ENCODE data around the gene CCDC27. TPM values are rescaled to one million over a fixed set of nuclear protein-coding genes. Genes with fewer than 3 reads are reported as not detected.

Gene CCDC27
- total RNA-seq, 1 donor from 2014 or later, result not detected

DNA sequence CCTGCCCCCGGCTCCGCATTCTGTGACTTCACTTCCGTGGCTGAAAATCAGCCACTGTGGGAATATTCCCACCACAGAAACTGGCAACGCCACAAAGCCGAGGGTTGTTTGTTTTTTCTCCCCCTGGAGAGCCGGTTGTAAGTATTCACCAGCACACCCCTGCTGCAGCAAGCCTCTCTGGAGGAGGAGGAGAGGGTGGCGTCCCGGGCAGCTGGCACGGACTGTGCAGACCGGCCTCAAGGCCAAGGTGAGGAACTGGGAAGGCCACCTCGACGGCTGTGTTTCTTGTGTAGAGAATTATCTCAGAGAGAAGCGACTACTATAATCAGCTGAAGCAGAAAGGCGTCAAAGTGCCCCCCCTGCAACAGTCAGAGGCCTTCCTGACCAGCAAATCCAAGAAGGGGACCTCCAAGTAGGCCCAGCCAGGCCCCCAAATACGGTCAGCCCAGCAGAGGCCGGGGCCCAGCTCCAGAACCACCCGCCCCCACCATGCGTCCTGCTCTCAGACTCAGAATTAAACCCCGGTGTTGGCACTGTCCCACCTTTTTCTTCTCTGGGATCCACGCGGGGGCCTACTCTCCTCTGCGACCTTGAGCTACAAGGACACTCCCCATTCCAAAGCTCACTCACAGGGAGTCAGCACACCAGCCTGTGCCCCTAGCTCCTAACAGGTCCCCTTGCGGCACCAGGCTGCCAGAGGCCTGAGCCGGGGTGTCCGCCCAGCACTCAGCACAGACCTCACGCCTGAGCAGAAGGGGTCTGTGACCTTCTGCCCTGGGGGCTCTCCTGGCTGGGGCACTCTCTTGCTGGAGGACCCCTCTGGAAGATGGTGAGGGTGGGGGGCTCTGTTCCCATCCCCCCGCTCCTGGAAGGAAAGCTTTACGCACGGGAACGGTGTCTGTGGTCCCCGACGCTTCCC is 19.1 kb downstream of the CCDC27 start:
- H3K9me3 Mint-ChIP-seq, result peaks cover 5% of the 10 kb centered on the region
- H3K4me3 Mint-ChIP-seq, result peak overlapping the region; percentile 77
- H3K27me3 Mint-ChIP-seq (ENCODE audit: insufficient read depth, low read depth), result peaks cover 10% of the 10 kb centered on the region
- TF ChIP-seq, protein P1, sequence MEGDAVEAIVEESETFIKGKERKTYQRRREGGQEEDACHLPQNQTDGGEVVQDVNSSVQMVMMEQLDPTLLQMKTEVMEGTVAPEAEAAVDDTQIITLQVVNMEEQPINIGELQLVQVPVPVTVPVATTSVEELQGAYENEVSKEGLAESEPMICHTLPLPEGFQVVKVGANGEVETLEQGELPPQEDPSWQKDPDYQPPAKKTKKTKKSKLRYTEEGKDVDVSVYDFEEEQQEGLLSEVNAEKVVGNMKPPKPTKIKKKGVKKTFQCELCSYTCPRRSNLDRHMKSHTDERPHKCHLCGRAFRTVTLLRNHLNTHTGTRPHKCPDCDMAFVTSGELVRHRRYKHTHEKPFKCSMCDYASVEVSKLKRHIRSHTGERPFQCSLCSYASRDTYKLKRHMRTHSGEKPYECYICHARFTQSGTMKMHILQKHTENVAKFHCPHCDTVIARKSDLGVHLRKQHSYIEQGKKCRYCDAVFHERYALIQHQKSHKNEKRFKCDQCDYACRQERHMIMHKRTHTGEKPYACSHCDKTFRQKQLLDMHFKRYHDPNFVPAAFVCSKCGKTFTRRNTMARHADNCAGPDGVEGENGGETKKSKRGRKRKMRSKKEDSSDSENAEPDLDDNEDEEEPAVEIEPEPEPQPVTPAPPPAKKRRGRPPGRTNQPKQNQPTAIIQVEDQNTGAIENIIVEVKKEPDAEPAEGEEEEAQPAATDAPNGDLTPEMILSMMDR (IDR thresholded peaks at IDR 0.05), result no peak
- TF ChIP-seq EZH2 (IDR thresholded peaks at IDR 0.05), result no peak
- TF ChIP-seq EZH2phosphoT487 (IDR thresholded peaks at IDR 0.05), result no peak
- no peaks in the 10 kb centered on the region for H3K36me3 ChIP-seq
- H3K36me3 Mint-ChIP-seq, result no peaks in the 10 kb centered on the region
- H3K4me1 ChIP-seq, result peaks cover 14% of the 10 kb centered on the region
- peak overlapping the region; percentile 69 for H3K4me3 ChIP-seq
- peak overlapping the region; percentile 89 for H3K4me2 ChIP-seq
- H3K4me1 Mint-ChIP-seq, result peaks cover 29% of the 10 kb centered on the region
- H3K27ac Mint-ChIP-seq, result no peak overlapping the region
- no peaks in the 10 kb centered on the region for H3K79me2 ChIP-seq (ENCODE audit: low read depth)
- DNase-seq (ENCODE audit: low spot score), result peak; percentile 36
- H3F3A ChIP-seq (ENCODE audit: low read depth), result peaks cover 5% of the 10 kb centered on the region
- no peak overlapping the region for H3K27ac ChIP-seq
- no peak overlapping the region for H3K9ac ChIP-seq
- no peaks in the 10 kb centered on the region for H3K9me3 ChIP-seq (ENCODE audit: low read depth)
- peaks cover 4% of the 10 kb centered on the region for H4K20me1 ChIP-seq (ENCODE audit: low read depth)
- peak overlapping the region; percentile 83 for H2AFZ ChIP-seq (replicated peaks)
- peaks cover 23% of the 10 kb centered on the region for H3K27me3 ChIP-seq

DNA sequence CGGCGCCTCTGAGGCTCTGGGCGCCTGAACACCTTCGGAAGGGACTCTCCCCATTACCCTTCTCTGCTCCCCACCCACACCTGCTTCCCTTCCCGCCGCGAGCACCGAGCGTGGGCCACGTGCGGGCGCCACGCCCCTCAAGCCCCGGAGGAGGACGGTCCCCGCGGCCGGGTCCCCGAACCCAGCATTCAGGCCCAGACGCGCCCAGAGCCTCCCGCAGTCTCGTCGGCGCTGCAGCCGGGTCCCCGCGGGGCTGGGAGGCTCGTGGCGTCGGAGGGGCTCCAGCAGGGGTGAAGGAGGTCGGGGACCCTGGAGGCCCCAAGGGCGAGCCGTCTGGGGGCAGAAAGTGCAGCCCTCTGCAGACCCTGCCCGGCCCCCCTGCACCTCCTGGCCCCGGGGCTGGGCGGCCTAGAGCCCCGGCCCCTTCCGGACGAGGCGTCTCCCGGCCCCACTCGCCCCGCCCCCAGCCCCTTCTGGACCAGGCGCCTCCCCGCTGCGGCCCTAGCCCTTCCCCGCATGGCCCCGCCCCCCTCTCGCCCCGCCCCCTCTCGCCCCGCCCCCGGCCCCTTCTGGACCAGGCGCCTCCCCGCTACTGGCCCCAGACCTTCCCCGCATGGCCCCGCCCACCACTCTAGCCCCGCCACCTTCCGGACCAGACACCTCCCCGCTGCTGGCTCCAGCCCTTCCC is 19.9 kb downstream of the CCDC27 start:
- peak overlapping the region; percentile 83 for H2AFZ ChIP-seq (replicated peaks)
- H3K9me3 ChIP-seq (ENCODE audit: low read depth), result no peaks in the 10 kb centered on the region
- no peak overlapping the region for H3K9ac ChIP-seq
- H3K27ac ChIP-seq, result no peak overlapping the region
- Mint-ChIP-seq H3K27ac (no peak overlapping the region), H3K9me3 (peaks cover 5% of the 10 kb centered on the region), H3K36me3 (no peaks in the 10 kb centered on the region), H3K4me3 (peak overlapping the region; percentile 76), H3K4me1 (peaks cover 29% of the 10 kb centered on the region), H3K27me3 (ENCODE audit: insufficient read depth, low read depth) (peaks cover 11% of the 10 kb centered on the region)
- H3K4me2 ChIP-seq, result peak overlapping the region; percentile 89
- peak; percentile 97 for DNase-seq (ENCODE audit: low spot score)
- peaks cover 4% of the 10 kb centered on the region for H4K20me1 ChIP-seq (ENCODE audit: low read depth)
- H3K4me3 ChIP-seq, result peak overlapping the region; percentile 69
- H3K27me3 ChIP-seq, result peaks cover 23% of the 10 kb centered on the region
- H3F3A ChIP-seq (ENCODE audit: low read depth), result peaks cover 5% of the 10 kb centered on the region
- H3K79me2 ChIP-seq (ENCODE audit: low read depth), result no peaks in the 10 kb centered on the region
- peak; percentile 31 for TF ChIP-seq EZH2 (IDR thresholded peaks at IDR 0.05)
- TF ChIP-seq, protein P1 (IDR thresholded peaks at IDR 0.05), result no peak
- H3K36me3 ChIP-seq, result no peaks in the 10 kb centered on the region
- H3K4me1 ChIP-seq, result peaks cover 14% of the 10 kb centered on the region

DNA sequence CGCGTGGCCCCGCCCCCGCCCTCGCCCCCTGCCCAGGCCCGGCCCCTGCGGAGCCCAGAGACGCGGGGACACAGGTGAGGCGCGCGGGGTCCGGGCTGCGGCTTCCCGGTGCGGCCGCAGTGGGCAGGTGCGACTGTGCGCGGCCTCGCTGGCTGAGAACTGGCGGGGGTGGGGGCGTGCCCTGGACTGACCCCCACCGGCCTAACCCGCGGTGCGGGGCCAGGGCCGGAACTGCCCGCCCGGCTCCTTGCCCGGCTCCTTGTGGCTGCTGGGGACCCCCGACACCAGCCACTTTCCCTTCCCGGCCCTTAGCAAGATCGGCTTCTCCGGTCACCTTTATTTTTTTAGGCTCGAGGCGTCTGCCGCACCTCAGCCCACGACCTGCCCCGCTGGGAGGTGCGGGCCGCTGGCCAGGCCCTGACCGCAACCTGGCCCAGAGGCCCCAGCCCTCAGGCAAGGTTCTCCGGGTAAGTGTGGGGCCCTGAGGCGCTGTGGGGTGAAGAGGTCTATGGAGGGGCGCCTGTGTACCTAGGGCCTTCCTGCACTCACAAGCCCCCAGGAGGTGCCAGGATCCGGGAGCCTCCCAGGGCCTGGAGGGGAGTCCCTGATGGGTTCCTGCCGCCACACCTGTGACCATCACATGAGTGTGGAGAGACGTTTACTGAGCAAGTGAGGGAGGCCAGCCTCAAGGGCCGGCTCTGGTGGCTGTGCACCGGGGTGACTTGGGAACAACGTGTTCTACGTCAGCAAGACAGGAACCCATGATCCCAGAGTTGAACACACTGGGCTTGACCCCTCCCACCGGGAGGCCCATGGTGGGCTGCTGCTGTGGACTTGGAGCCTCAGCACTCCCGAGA is 20.7 kb downstream of the CCDC27 start, which contains the start of gene SMIM1:
Gene SMIM1, plus strand, starts transcription at position 35 of the 857 bp plus-strand sequence. CDS start 2,625 bp downstream, outside the sequence.
- H3K36me3 Mint-ChIP-seq, result no peaks in the 10 kb centered on the region
- no peak for DNase-seq (ENCODE audit: low spot score)
- peak within 1 kb of the TSS; percentile 83 for H2AFZ ChIP-seq (replicated peaks)

More for the DNA sequence above, 20.7 kb downstream of the CCDC27 start, which contains the start of gene SMIM1:
- TF ChIP-seq EZH2phosphoT487 (IDR thresholded peaks at IDR 0.05) (no peak), EZH2 (IDR thresholded peaks at IDR 0.05) (peak; percentile 54)
- TF ChIP-seq, protein P1 (IDR thresholded peaks at IDR 0.05), result no peak
- H3K27ac Mint-ChIP-seq, result no peak within 1 kb of the TSS
- Histone ChIP-seq H3K9me3 (ENCODE audit: low read depth) (no peaks in the 10 kb centered on the region), H3K79me2 (ENCODE audit: low read depth) (no peaks in the 10 kb centered on the region), H3F3A (ENCODE audit: low read depth) (peaks cover 5% of the 10 kb centered on the region), H3K27ac (no peak within 1 kb of the TSS), H3K4me3 (peak within 1 kb of the TSS; percentile 69), H3K4me1 (peaks cover 14% of the 10 kb centered on the region), H4K20me1 (ENCODE audit: low read depth) (peaks cover 4% of the 10 kb centered on the region), H3K36me3 (no peaks in the 10 kb centered on the region), H3K27me3 (peaks cover 23% of the 10 kb centered on the region), H3K9ac (no peak within 1 kb of the TSS), H3K4me2 (peak within 1 kb of the TSS; percentile 89)
- peaks cover 9% of the 10 kb centered on the region for H3K27me3 Mint-ChIP-seq (ENCODE audit: insufficient read depth, low read depth)
- peak within 1 kb of the TSS; percentile 76 for H3K4me3 Mint-ChIP-seq
- H3K4me1 Mint-ChIP-seq, result peaks cover 29% of the 10 kb centered on the region
- H3K9me3 Mint-ChIP-seq, result no peaks in the 10 kb centered on the region

All from neural progenitor cell (in vitro differentiated cells).